ENCODE measurements around the gene POR. TPM values are rescaled to one million over a fixed set of nuclear protein-coding genes. Genes with fewer than 3 reads are reported as not detected.
"Not testable (repeated sequence)": the region's sequence is repeated elsewhere in the genome, so short reads cannot be mapped to it uniquely, and the experiment has no call there.

POR gene
- 70.9 and 72.6 TPM in 2 replicates for total RNA-seq (2014; rRNA removed; shearing (Covaris generic))

GRCh38 chr7:75914655-75915415 is at the start of gene POR:
POR (plus strand) TSS chr7:75915155; CDS start chr7:75954002, 38,847 bp downstream.
- peak; percentile 87 for DNase-seq (ENCODE audit: low spot score)

GRCh38 chr7:75866114-75866488 is 48.9 kb upstream of the POR start:
- no peak for DNase-seq (ENCODE audit: low spot score)

- DNase-seq (ENCODE audit: low spot score): peak; percentile 73
Observed at GRCh38 chr7:75866489-75867389, 48.2 kb upstream of the POR start.

- no peak for DNase-seq (ENCODE audit: low spot score)
Observed at GRCh38 chr7:75867390-75867717, 47.6 kb upstream of the POR start.

GRCh38 chr7:75868153-75868552 is 46.8 kb upstream of the POR start:
- DNase-seq (ENCODE audit: low spot score): no peak

- peak; percentile 55 for DNase-seq (ENCODE audit: low spot score)
Observed at GRCh38 chr7:75869776-75870379, 45.1 kb upstream of the POR start.

GRCh38 chr7:75870557-75871161 is 44.3 kb upstream of the POR start:
- DNase-seq (ENCODE audit: low spot score): no peak

- DNase-seq (ENCODE audit: low spot score): peak; percentile 79
Observed at GRCh38 chr7:75872073-75872782, 42.7 kb upstream of the POR start.

- not testable (repeated sequence) for DNase-seq (ENCODE audit: low spot score)
Observed at GRCh38 chr7:75874180-75874579, 40.8 kb upstream of the POR start.

GRCh38 chr7:75875113-75876080 is 39.6 kb upstream of the POR start:
- no peak for DNase-seq (ENCODE audit: low spot score)

- DNase-seq (ENCODE audit: low spot score): no peak
Observed at GRCh38 chr7:75876126-75876881, 38.7 kb upstream of the POR start.

- DNase-seq (ENCODE audit: low spot score): no peak
Observed at GRCh38 chr7:75878312-75878768, 36.6 kb upstream of the POR start.

GRCh38 chr7:75878769-75879611 is 36.0 kb upstream of the POR start, which contains the start of gene RHBDD2:
RHBDD2 (plus strand) TSS chr7:75879034; CDS start chr7:75879083, 49 bp downstream.
- DNase-seq (ENCODE audit: low spot score): peak; percentile 91

- peak; percentile 47 for DNase-seq (ENCODE audit: low spot score)
Observed at GRCh38 chr7:75879771-75880184, 35.2 kb upstream of the POR start.

- DNase-seq (ENCODE audit: low spot score): no peak
Observed at GRCh38 chr7:75880242-75880641, 34.7 kb upstream of the POR start.

- DNase-seq (ENCODE audit: low spot score): no peak
Observed at GRCh38 chr7:75881436-75882095, 33.4 kb upstream of the POR start.

- not testable (repeated sequence) for DNase-seq (ENCODE audit: low spot score)
Observed at GRCh38 chr7:75883265-75883824, 31.6 kb upstream of the POR start.
